HG02884 (cell line): ENCODE data around the gene GRIN1.
"Not testable (repeated sequence)": the region's sequence is repeated elsewhere in the genome, so short reads cannot be mapped to it uniquely, and the experiment has no call there.

Experiments used
- ATAC-seq: cut with Tn5 transposase; IDR thresholded peaks from one replicate; pipeline ENCODE4 v1.9.1; 2021; ENCODE audit warnings: mild to moderate bottlenecking, moderate library complexity; ENCODE audit not compliant: unreplicated experiment

GRIN1 gene

GRCh38 chr9:137127301-137128157, 11.4 kb upstream of the GRIN1 start:
- no peak for ATAC-seq

GRCh38 chr9:137128158-137128861, 10.6 kb upstream of the GRIN1 start:
- ATAC-seq = no peak

- ATAC-seq = no peak
These were observed 10.0 kb upstream of the GRIN1 start for GRCh38 chr9:137128862-137129455.

GRCh38 chr9:137129456-137130175, 9.3 kb upstream of the GRIN1 start:
- ATAC-seq = peak; percentile 84

GRCh38 chr9:137130176-137130755, 8.7 kb upstream of the GRIN1 start:
- no peak for ATAC-seq

- ATAC-seq = no peak
These were observed 4.8 kb upstream of the GRIN1 start for GRCh38 chr9:137134191-137134590.

- not testable (repeated sequence) for ATAC-seq
These were observed 3.8 kb upstream of the GRIN1 start for GRCh38 chr9:137135154-137135553.

- no peak for ATAC-seq
These were observed 2.6 kb upstream of the GRIN1 start for GRCh38 chr9:137136261-137136880.

GRCh38 chr9:137136881-137137607, 1.9 kb upstream of the GRIN1 start:
- no peak for ATAC-seq

- no peak for ATAC-seq
These were observed 764 bp upstream of the GRIN1 start for GRCh38 chr9:137138058-137138721.

- ATAC-seq = no peak
These were observed 655 bp downstream of the GRIN1 start for GRCh38 chr9:137139468-137140150.

- ATAC-seq = no peak
These were observed 1.4 kb downstream of the GRIN1 start for GRCh38 chr9:137140151-137141012.

- no peak for ATAC-seq
These were observed 2.3 kb downstream of the GRIN1 start for GRCh38 chr9:137141050-137141810.

- no peak for ATAC-seq
These were observed 3.3 kb downstream of the GRIN1 start for GRCh38 chr9:137141976-137142936.

GRCh38 chr9:137143459-137143858, 4.5 kb downstream of the GRIN1 start:
- ATAC-seq = no peak
